C4-2B (cell line): ENCODE data around the gene HDHD5.
A peak's percentile ranks its signal among the peaks of the same experiment; 100 is the strongest.

ENCODE experiments used
- H3K27ac ChIP-seq: fragments of 450-650 bp; 2 replicates; pipeline ENCODE4 v1.5.1; 2017
- CTCF ChIP-seq: fragments of 450-650 bp; conservative IDR thresholded peaks from 2 replicates; pipeline ENCODE4 v1.5.1; 2017; ENCODE audit warnings: mild to moderate bottlenecking
- ZFX ChIP-seq: fragments of 450-650 bp; IDR thresholded peaks from 2 replicates; pipeline ENCODE4 v1.6.1; 2017

The HDHD5 gene

GRCh38 chr22:17192186-17192585 lies 33.1 kb upstream of the HDHD5 start:
- TF ChIP-seq CTCF (no peak), ZFX (no peak)
- H3K27ac ChIP-seq, result no peak overlapping the region

- H3K27ac ChIP-seq, result no peak overlapping the region
- TF ChIP-seq ZFX, result no peak
- TF ChIP-seq CTCF, result no peak
Measured at GRCh38 chr22:17191163-17191784, 32.2 kb upstream of the HDHD5 start.

GRCh38 chr22:17190702-17191101 lies 31.6 kb upstream of the HDHD5 start:
- no peak for TF ChIP-seq ZFX
- no peak for TF ChIP-seq CTCF
- no peak overlapping the region for H3K27ac ChIP-seq

GRCh38 chr22:17176715-17177114 lies 17.6 kb upstream of the HDHD5 start:
- TF ChIP-seq CTCF, result no peak
- no peak for TF ChIP-seq ZFX
- no peak overlapping the region for H3K27ac ChIP-seq

DNA sequence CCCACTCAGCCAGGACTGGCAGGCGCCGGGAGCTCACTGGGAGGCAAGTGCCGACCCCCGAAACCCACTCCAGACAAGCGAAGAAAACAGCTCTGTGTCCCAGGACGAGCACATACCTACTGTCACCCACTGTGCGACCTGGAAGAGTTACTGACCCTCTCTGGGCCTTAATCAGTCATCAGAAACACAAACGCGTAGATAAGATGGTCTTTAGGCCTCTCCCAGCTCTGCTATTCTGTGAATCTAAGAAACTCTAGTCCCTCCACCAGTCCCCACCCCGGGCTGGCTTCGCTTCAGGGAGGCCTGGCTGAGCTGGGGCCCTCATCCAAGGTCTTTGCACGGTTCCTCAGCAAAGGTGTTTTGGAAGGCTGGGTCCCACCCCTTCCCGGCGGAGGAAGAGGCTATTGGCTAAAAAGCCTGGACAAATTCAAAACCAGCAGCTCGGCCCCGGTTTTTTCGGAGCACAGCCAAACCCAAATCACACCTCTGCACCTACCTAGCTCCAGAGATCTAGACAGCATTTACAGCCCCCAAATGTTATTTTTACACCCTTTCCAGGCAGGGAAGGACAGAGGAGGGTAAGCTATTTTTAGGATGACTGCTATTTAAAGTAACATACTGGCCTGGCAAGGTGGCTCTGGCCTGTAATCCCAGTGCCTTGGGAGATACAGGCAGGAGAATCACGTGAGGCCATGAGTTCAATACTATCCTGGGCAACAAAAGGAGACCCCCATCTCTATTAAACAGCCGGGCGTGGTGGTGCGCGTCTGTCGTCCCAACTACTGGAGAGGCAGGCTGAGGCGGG lies 13.2 kb upstream of the HDHD5 start:
- H3K27ac ChIP-seq, result peak overlapping the region; percentile 84
- TF ChIP-seq CTCF, result no peak; the same call in none of the 2 replicates
- no peak for TF ChIP-seq ZFX

GRCh38 chr22:17171153-17172028 lies 12.3 kb upstream of the HDHD5 start:
- peak overlapping the region; percentile 84 for H3K27ac ChIP-seq
- TF ChIP-seq ZFX (peak; percentile 40; the same call in 1 of the 2 replicates), CTCF (peak; percentile 100)
